ENCODE measurements around the gene MOCOS. TPM values are rescaled to one million over a fixed set of nuclear protein-coding genes. Genes with fewer than 3 reads are reported as not detected.
A peak's percentile ranks its signal among the peaks of the same experiment; 100 is the strongest.

Gene MOCOS
- total RNA-seq, 1 donor from 2014 or later: 2.2 TPM

DNA sequence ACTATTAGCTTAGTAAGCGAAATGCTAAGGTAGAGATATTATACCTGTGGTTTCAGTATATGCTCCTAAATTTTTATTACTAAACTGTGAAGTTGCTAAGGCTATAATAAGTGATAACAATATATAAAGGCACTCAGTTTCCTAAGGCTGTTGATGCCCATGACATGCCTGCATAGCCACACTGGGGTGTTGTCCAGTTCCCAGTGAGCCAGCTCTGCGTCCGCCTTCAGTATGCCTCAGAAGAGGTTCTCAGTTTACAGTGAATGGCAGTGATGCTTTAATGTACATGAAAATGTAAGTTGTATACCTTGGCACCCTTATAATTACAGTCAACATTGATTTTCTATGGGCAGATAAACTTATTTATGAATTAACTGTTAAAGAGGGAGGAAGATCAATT is 117.4 kb downstream of the MOCOS start:
- intact Hi-C loops (cut with DNase I): no loop called here
- TF ChIP-seq, protein P1, sequence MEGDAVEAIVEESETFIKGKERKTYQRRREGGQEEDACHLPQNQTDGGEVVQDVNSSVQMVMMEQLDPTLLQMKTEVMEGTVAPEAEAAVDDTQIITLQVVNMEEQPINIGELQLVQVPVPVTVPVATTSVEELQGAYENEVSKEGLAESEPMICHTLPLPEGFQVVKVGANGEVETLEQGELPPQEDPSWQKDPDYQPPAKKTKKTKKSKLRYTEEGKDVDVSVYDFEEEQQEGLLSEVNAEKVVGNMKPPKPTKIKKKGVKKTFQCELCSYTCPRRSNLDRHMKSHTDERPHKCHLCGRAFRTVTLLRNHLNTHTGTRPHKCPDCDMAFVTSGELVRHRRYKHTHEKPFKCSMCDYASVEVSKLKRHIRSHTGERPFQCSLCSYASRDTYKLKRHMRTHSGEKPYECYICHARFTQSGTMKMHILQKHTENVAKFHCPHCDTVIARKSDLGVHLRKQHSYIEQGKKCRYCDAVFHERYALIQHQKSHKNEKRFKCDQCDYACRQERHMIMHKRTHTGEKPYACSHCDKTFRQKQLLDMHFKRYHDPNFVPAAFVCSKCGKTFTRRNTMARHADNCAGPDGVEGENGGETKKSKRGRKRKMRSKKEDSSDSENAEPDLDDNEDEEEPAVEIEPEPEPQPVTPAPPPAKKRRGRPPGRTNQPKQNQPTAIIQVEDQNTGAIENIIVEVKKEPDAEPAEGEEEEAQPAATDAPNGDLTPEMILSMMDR (IDR thresholded peaks at IDR 0.05): no peak
- TF ChIP-seq POLR2AphosphoS5 (IDR thresholded peaks at IDR 0.05; ENCODE audit: insufficient read depth in 1 of 2, low read depth in 1 of 2) (no peak), POLR2A (IDR thresholded peaks at IDR 0.05) (no peak)
- Histone ChIP-seq H3K9me3 (no peaks in the 10 kb centered on the region), H3K4me1 (no peaks in the 10 kb centered on the region), H3K27ac (no peak overlapping the region), H3K36me3 (no peaks in the 10 kb centered on the region), H3K27me3 (no peaks in the 10 kb centered on the region), H3K4me3 (no peak overlapping the region)
- no peak for DNase-seq (ENCODE audit: extremely low spot score in 2 of 2)

DNA sequence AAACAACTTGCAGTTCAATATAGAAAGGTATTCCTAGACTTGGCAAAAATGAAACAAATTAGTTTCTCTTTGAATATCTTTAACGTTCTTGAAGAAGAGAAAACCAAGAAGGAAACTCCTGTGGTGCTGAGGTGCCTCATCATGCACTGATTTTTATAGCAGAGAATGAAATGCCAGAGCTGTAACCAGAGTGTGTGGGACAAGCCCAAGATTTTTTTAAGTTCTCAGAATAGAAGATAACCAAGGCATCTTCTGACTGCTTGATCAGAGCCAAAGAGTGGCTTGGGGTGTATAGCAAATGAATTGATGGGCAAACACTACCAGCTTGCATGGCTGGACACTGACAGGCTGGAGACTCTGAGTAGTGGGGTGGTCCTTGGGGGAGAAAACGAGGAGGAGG is 118.1 kb downstream of the MOCOS start:
- Histone ChIP-seq H3K4me1 (no peaks in the 10 kb centered on the region), H3K36me3 (no peaks in the 10 kb centered on the region), H3K9me3 (no peaks in the 10 kb centered on the region), H3K27ac (no peak overlapping the region), H3K4me3 (no peak overlapping the region), H3K27me3 (no peaks in the 10 kb centered on the region)
- TF ChIP-seq POLR2AphosphoS5 (IDR thresholded peaks at IDR 0.05; ENCODE audit: insufficient read depth in 1 of 2, low read depth in 1 of 2): no peak
- TF ChIP-seq, protein P1 (IDR thresholded peaks at IDR 0.05): no peak
- intact Hi-C loops (cut with DNase I): no loop called here
- DNase-seq (ENCODE audit: extremely low spot score in 2 of 2): peak; percentile 25 to 28

DNA sequence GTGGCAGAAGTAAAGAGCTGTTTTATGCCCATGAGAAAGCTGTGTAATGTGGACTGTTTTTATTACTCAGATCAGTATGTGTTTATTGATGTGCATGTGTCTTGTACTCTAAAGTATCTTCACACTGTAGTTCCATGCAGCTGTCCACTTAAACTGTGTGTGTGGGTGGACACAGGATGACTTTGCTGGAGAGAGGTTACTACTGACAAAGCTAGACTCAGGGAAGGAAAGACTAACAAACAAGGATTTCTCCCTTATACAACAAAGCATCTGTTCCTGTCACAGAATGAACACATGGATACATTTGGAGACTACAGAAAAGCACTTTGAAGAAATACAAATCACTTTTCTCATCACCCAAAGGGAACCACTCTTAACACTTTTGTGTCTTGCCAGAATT is 120.2 kb downstream of the MOCOS start:
- H3K4me3 ChIP-seq: no peak overlapping the region
- H3K9me3 ChIP-seq: no peaks in the 10 kb centered on the region
- DNase-seq (ENCODE audit: extremely low spot score in 2 of 2): peak; percentile 16 to 27
- no peaks in the 10 kb centered on the region for H3K4me1 ChIP-seq
- no peak overlapping the region for H3K27ac ChIP-seq
- intact Hi-C loops (cut with DNase I): loop anchor here (1.0 kb wide), 1 partner anchor 25 kb away; no protein-coding TSS in a partner anchor
- TF ChIP-seq POLR2AphosphoS5 (IDR thresholded peaks at IDR 0.05; ENCODE audit: insufficient read depth in 1 of 2, low read depth in 1 of 2) (no peak), POLR2A (IDR thresholded peaks at IDR 0.05) (no peak)
- TF ChIP-seq, protein P1 (IDR thresholded peaks at IDR 0.05): no peak
- no peaks in the 10 kb centered on the region for H3K27me3 ChIP-seq
- no peaks in the 10 kb centered on the region for H3K36me3 ChIP-seq

DNA sequence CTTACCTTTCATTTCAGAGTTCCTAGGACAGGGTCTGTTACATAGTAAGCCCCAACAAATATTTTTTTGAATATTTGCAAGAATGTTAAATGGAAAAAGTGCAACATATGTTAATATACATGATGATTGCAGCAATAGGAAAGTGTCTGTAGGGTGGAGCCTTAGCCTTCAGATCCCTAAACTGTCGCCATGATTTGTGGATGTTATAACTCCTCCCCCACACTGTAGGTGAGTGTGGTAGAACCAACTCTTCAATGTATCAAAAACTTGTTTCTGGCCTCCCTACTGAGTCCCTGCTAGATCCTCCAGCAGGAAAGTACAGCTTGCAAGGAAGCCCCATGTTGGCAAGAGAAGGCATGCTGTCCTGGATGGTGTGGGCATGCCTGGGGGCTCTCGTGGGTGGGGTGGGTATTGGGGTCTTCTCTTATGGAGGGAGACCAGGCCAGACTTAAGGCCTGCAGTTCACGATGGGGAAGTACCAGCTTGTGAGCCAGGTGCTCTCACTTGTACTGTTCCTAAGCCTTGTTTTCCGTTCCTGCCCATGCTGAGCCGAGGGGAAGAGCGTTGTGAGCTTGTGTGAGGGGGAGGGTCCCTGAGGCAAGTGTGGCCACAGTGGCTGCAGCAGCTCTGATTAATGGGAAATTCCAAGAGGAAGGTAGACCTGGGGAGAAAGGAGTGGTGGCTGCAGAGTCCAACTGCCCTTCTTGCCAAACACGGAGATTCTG is 121.6 kb downstream of the MOCOS start:
- intact Hi-C loops (cut with DNase I): no loop called here
- TF ChIP-seq, protein P1 (IDR thresholded peaks at IDR 0.05): no peak
- no peak for TF ChIP-seq POLR2AphosphoS5 (IDR thresholded peaks at IDR 0.05; ENCODE audit: insufficient read depth in 1 of 2, low read depth in 1 of 2)
- TF ChIP-seq POLR2A (IDR thresholded peaks at IDR 0.05): no peak
- no peak overlapping the region for H3K27ac ChIP-seq
- DNase-seq (ENCODE audit: extremely low spot score in 2 of 2): peak; percentile 11 to 72
- H3K36me3 ChIP-seq: no peaks in the 10 kb centered on the region
- no peaks in the 10 kb centered on the region for H3K9me3 ChIP-seq
- H3K4me3 ChIP-seq: no peak overlapping the region
- H3K4me1 ChIP-seq: no peaks in the 10 kb centered on the region
- H3K27me3 ChIP-seq: no peaks in the 10 kb centered on the region

Measured in vagina (tissue), 2 donors.